22Rv1 (cell line): Measurements from ENCODE around the gene SLC5A11.

ENCODE experiments used
- H3K27ac ChIP-seq: fragments of 450-650 bp; 2 replicates; pipeline ENCODE4 v1.5.1; 2017
- ZFX ChIP-seq: fragments of 450-650 bp; IDR thresholded peaks from 2 replicates; pipeline ENCODE4 v1.6.1; 2017; ENCODE audit warnings: antibody characterized with exemption, borderline replicate concordance
- TF ChIP-seq, protein P1 (sequence below): fragments of 450-650 bp; IDR thresholded peaks from 2 replicates; pipeline ENCODE4 v1.5.1; 2017; ENCODE audit warnings: mild to moderate bottlenecking

SLC5A11 gene

DNA sequence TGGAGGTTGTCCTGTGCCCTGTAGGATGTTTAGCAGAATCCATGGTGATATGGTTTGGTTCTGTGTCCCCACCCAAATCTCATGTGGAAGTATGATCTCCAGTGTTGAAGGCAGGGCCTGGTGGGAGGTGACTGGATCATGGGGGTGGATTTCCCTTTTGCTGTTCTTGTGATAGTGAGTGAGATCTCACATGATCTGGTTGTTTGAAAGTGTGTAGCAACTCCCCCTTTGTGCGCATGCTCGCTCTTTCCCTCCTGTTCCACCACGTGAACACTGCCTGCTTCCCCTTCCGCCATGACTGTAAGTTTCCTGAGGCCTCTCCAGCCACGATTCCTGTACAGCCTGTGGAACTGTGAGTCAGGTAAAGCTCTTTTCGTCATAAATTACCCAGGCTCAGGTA lies 107.5 kb downstream of the SLC5A11 start:
- TF ChIP-seq ZFX: no peak
- TF ChIP-seq, protein P1, sequence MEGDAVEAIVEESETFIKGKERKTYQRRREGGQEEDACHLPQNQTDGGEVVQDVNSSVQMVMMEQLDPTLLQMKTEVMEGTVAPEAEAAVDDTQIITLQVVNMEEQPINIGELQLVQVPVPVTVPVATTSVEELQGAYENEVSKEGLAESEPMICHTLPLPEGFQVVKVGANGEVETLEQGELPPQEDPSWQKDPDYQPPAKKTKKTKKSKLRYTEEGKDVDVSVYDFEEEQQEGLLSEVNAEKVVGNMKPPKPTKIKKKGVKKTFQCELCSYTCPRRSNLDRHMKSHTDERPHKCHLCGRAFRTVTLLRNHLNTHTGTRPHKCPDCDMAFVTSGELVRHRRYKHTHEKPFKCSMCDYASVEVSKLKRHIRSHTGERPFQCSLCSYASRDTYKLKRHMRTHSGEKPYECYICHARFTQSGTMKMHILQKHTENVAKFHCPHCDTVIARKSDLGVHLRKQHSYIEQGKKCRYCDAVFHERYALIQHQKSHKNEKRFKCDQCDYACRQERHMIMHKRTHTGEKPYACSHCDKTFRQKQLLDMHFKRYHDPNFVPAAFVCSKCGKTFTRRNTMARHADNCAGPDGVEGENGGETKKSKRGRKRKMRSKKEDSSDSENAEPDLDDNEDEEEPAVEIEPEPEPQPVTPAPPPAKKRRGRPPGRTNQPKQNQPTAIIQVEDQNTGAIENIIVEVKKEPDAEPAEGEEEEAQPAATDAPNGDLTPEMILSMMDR: no peak
- no peak overlapping the region for H3K27ac ChIP-seq

DNA sequence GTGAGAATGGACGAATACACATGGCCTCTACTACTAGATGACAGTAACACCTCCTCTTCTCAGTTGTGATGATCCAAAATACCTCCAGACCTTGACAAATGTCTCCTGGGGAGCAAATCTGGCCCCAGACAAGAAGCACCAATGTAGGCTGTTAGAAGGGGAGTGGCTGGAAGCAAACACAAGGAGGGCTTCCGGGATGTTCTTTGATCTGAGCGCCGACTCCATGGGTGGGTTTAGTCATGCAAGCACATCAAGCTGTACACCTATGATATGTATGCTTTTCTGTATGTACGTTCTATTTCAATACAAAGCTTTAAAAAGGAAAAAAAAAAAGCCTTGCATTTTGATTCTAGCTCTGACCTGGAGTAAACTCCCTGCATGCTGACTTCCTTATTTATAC lies 108.0 kb downstream of the SLC5A11 start:
- TF ChIP-seq, protein P1: no peak
- TF ChIP-seq ZFX: no peak
- no peak overlapping the region for H3K27ac ChIP-seq

DNA sequence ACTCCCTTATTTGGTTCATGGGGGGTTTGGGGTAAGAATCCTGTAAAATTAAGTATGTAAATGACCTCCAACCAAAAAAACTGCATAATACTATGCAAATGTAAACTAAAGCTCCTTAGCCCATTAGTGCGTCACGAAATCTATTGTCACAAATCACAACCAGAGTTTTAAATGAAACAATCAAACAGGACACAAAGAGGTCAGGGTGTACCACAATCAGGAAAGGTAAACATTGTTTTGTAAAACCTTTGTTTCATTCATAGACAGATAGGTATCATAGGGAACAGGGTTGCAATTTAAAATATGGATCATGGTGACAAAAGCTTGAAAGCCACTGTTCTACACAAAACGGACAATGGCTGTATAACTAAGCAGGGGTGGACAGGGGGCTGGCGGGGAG lies 108.4 kb downstream of the SLC5A11 start:
- TF ChIP-seq ZFX: no peak
- TF ChIP-seq, protein P1: no peak
- H3K27ac ChIP-seq: no peak overlapping the region

DNA sequence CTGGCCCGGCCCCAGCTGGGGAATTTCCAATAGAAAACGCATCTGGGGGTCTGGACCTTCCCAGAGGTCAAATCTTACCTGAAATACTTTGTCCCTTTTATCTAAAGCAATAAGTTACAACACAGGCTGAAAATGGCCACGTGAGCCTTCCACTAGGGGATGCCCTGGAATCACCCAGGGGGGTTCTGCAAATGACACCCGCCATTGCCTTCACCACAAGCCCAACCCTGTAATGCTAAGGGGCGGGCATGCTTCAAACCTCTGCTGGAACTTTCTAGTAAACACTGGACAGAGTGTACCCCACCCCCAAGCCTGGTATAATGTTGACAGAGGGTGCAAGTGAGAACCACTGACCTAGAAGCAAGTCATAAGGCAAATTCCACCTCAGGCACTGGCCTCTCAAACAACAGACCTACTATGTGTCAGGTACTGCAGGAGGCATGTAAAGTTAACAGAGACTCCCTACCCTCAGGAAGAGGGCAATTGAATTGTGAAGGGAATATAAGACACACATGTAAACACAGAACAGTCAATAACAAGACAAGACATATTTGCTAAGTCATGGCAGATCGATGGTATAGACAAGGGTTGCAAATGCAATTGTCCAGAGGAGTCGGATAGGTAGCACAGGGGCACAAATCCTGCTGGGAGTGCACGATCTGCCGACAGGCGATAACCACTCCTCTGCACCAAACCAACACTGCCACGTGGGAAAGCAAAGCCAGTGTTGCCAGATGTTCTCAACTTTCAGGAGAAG lies 110.4 kb downstream of the SLC5A11 start:
- no peak for TF ChIP-seq ZFX
- TF ChIP-seq, protein P1: no peak

DNA sequence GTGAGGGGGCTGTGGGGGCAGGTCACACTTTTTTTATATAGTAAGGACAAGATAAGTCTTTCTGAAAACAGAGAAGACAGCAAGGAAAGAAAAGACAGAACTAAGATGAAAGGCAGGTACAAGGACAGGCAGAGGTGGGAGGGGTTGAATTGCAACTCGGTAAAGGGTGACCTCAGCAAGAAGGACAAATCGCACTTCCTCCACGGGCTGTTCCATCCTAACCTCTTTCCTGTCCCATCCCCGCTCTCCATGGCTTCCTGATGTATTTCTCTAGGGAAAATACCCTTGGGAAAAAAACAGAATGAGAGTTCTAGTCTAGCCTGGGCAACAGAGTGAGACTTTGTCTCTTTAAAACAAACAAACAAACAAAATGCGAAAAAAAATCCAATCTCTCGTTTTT lies 112.1 kb downstream of the SLC5A11 start:
- TF ChIP-seq, protein P1: no peak
- TF ChIP-seq ZFX: no peak

More for the DNA sequence above, 110.4 kb downstream of the SLC5A11 start:
- no peak overlapping the region for H3K27ac ChIP-seq

More for the DNA sequence above, 112.1 kb downstream of the SLC5A11 start:
- H3K27ac ChIP-seq: no peak overlapping the region
